Measurements from ENCODE around the gene RAPGEF5. TPM values are rescaled to one million over a fixed set of nuclear protein-coding genes. Genes with fewer than 3 reads are reported as not detected.
"Not testable (repeated sequence)": the region's sequence is repeated elsewhere in the genome, so short reads cannot be mapped to it uniquely, and the experiment has no call there.

Gene RAPGEF5
- total RNA-seq, 1 donor from 2014 or later: 0.27 TPM

DNA sequence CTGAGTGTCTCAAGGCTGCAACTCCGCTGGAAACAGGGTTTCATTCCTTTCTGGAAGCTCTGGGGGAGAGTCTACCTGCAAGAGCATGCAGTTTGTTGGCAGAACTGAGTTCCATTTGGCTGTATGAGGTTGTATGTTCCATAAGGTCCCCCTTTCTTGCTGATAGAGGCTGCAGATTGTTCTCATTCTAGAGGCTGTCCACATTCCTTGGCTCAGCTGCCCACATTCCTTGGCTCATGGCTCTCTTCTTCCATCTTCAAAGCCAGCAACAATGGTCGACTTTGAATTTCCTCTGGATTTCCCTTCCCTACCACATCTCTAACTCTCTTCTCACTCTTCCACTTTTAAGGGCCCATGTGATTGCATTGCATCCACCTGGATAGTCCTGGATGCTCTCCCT lies 264.0 kb downstream of the RAPGEF5 start:
- intact Hi-C loops (cut with micrococcal nuclease): no loop called here

DNA sequence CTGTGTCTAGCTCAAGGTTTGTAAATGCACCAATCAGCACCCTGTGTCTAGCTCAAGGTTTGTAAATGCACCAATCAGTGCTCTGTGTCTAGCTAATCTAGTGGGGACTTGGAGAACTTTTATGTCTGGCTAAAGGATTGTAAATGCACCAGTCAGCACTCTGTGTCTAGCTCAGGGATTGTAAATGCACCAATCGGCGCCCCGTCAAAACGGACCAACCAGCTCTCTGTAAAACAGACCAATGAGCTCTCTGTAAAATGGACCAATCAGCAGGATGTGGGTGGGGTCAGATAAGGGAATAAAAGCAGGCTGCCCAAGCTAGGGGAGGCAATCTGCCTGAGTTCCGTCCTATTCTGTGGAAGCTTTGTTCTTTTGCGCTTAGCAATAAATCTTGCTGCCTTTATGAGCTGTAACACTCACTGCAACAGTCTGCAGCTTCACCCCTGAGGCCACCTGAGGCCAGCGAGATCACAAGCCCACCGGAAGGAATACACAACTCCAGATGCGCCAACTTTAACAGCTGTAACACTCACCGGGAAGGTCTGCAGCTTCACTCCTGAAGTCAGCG lies 265.9 kb downstream of the RAPGEF5 start:
- intact Hi-C loops (cut with micrococcal nuclease): not testable (repeated sequence)

DNA sequence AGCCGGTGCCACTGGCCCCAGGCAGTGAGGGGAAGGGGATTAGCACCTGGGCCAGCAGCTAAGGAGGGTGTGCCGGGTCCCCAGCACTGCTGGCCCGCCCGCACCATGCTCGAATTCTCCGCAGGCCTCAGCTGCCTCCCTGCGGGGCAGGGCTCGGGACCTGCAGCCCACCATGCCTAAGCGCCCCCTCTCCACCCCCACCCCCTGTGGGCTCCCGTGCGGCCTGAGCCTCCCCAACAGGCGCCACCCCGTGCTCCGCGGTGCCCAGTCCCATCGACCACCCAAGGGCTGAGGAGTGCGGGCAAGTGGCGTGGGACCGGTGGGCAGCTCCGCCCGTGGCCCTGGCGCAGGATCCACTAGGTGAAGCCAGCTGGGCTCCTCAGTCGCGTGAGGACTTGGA lies 266.4 kb downstream of the RAPGEF5 start:
- intact Hi-C loops (cut with micrococcal nuclease): no loop called here

DNA sequence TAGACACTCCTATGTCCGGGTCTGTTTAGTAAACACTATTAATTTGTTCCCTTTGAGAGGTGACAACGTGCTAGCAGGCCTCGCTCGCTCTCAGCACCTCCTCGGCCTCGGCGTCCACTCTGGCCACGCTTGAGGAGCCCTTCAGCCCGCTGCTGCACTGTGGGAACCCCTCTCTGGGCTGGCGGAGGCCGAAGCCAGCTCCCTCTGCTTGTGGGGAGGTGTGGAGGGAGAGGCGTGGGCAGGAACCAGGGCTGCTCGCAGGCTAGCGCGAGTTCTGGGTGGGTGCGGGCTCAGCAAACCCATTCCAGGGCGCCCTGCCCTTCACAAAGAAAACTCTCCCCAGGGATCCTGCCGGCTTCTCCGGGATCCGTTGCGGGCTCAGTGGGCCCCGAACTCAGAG lies 266.8 kb downstream of the RAPGEF5 start:
- intact Hi-C loops (cut with micrococcal nuclease): no loop called here

DNA sequence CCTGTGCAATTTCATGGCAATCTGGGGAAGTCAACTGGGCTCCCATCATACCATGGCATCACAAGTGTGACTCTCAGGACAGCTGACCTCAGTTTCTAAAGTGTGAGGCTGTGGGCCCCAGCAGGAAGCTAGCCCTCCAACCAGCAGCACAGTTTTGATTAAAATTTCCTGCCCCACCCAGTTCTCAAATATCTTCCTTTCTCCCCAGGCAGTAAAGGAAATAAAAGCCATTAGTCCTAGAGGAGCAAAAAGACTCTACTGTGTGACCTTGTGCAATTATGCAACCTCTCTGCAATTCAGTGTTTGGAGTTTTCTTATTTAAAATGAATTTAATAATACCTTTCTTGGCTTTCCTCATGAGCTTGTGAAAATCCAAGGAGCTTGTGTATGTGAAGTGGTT lies 268.1 kb downstream of the RAPGEF5 start:
- intact Hi-C loops (cut with micrococcal nuclease): no loop called here

DNA sequence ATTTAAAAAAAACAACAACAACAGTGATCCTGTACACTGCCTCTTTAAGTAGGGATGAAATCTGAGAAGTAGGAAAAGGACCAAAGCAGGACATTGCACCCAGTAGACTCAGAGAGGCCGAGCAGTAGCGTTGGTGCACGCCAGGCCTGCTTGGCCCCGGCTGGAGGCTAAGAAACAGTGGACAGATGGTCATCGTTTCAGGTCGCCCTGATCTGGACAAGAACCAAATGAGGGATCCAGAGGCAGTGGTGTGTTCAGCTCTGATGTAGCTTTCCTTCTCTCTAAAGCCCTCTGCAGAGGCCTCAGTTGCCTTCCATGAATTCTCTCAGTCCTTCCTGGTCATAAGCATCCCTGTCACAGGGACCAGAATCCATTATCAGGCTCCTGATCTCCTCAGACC lies 269.1 kb downstream of the RAPGEF5 start:
- intact Hi-C loops (cut with micrococcal nuclease): no loop called here

DNA sequence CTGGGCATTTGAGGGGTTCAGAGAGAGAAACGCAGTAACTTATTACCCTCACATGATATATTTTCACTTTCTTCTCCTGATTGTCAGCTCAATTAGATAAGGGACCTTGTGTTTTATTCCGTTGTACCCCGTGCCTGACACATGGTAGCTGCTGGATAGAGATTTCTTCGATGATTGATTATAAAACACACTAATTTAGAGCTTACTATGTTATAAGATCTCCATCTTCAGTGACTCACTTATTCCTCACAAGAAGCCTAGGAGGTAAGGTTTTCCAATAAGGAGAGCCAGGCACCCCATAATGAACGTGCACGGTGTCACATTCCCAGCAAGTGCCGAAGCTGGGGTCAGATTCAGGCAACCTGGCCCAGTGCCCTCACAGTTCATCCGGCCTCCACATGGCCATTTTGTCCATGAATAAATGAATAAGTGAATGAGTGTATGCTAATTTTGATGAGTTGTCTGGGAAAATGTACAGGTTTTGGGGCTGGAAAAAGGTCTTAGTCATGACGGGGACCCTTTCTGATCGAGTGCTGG lies 273.2 kb downstream of the RAPGEF5 start:
- intact Hi-C loops (cut with micrococcal nuclease): loop anchor here (5.0 kb wide), 2 partner anchors 136 to 826 kb away; partner anchors contain the start of gene CDCA7L

DNA sequence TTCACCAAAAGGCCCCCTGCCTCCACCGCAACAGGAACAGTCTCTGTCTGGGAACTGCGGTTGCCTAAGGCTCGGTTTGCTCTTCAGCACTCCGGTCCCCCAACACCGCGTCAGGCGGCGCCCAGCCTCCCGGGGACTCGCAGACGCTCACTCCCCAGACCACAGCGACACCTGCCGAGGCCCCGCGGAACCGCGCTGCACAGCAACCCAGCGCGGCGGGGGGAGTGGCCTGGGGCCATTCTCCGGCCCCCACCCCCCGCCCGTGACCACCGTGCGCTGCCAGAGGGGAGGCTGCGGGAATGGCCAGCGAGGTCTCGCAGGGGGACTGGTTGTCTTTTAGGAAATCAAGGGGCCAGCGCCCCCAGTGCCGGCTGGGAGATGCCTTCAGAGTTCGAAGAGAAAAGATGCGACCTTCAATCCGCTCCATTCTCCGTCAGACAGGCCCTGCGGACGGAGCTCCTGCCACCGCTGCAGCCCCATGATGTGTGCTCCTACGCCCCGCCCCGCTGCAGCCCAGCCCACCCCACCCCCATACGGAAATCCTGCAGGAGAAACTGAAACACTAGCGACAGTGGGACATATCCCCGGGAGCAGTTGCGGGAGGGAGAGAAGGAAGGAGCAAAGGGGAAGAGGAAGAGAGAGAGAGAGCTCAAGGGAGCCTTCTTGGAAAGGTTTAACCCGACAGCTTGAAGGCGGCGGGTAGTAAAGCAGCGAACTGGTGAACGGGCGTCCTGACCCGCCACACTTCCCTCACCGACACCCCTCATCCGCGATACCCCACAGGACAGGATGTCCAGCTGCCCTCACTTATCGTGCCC lies 273.9 kb downstream of the RAPGEF5 start:
- intact Hi-C loops (cut with micrococcal nuclease): loop anchor here (5.0 kb wide), 2 partner anchors 136 to 826 kb away; partner anchors contain the start of gene CDCA7L

DNA sequence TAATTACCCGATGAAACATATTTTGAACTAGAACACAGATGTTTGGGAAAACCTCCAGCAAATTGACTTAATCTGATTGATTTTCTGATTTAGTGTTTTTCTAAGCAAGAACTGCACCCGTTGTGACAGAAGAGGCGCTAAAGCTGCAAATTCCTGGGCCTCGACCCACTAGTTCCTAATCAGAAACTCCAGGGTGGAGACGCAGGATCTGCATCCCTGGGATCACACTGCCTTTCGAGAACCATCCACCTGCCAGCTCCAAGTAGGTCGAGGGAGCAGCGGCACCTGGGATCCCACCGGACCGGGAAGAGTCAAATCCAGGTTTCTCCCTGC lies 274.4 kb downstream of the RAPGEF5 start:
- intact Hi-C loops (cut with micrococcal nuclease): loop anchor here (5.0 kb wide), 2 partner anchors 135 to 825 kb away; partner anchors contain the start of gene CDCA7L

DNA sequence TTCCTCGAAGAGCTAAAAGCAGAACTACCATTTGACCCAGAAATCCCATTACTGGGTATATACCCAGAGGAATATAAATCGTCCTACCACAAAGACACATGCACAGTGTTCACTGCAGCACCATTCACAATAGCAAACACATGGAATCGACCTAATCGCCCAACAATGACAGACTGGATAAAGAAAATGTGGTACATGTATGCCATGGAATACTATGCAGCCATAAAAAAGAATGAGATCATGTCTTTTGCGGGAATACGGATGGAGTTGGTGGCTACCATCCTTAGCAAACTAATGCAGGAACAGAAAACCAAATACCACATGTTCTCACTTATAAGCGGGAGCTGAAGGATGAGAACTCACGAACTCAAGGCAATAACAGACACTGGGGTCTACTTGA lies 276.7 kb downstream of the RAPGEF5 start:
- intact Hi-C loops (cut with micrococcal nuclease): loop anchor here (5.0 kb wide), 2 partner anchors 133 to 823 kb away; partner anchors contain the start of gene CDCA7L

DNA sequence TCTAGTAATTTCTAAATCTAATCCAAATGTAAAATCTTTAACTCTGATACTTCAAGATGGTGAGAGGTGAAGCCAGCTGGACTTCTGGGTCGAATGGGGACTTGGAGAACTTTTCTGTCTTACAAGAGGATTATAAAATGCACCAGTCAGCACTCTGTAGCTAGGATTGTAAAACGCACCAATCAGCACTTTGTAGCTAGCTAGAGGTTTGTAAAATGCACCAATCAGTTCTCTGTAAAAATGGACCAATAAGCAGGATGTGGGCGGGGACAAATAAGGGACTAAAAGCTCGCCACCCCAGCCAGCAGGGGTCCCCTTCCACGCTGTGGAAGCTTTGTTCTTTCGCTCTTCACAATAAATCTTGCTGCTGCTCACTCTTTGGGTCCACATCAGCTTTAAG lies 278.1 kb downstream of the RAPGEF5 start:
- intact Hi-C loops (cut with micrococcal nuclease): not testable (repeated sequence)

DNA sequence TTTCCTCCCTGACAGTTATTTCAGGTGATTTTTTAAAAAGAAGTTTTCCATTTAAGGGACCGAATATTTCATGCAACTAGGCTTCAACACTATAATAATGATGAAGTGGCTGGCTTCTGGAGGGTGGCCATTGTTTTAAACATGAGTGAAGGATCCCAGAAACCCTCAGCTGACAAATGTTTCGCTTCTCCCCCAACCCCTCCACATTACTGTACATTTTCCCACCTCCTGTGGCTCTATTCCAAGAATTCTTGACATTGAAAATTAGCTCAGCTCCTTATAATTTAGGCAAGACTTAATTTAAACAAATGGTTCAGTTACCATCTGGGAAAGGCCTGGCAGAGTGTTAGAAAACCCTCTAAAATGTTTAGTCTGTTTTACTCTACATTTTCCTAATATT lies 281.4 kb downstream of the RAPGEF5 start:
- intact Hi-C loops (cut with micrococcal nuclease): no loop called here

DNA sequence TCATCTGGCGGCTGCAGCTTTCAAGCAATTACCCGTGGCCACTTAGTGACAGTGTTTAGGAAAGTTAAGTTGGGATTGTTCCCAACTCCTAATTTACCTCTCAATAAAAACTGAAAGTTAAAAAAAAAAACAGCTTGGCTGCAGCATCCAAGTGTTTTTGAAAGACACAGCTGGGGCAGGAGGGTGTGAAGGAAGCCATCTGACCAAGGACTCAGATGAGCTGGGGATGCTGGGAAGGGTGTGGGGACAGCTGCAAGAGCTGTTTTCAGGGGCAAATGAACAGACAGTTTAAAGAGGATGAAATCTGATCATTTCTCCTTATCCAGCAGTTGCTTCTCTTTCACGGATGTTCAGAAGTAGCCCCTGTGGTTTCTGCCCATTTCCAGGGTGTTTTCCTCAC lies 282.1 kb downstream of the RAPGEF5 start:
- intact Hi-C loops (cut with micrococcal nuclease): no loop called here

Other genes starting within 250 kb of the RAPGEF5 start
- 0.18 and 0.23 TPM in 2 replicates for gene STEAP1B, start 143.0 kb upstream of the RAPGEF5 start, total RNA-seq

Measured in T-helper 2 cell treated with Interferon-gamma antibody and Interleukin-4, amounts not matched to agents 100 ng/mL and 5 ng/mL, for 36 hours (primary cell).